ENCODE results near the gene SPAAR.
A peak's percentile ranks its signal among the peaks of the same experiment; 100 is the strongest.
"Not testable (repeated sequence)": the region's sequence is repeated elsewhere in the genome, so short reads cannot be mapped to it uniquely, and the experiment has no call there.

The SPAAR gene

GRCh38 chr9:35904338-35904737 is 5.0 kb upstream of the SPAAR start:
- no peak for DNase-seq (ENCODE audit: low spot score)

DNA sequence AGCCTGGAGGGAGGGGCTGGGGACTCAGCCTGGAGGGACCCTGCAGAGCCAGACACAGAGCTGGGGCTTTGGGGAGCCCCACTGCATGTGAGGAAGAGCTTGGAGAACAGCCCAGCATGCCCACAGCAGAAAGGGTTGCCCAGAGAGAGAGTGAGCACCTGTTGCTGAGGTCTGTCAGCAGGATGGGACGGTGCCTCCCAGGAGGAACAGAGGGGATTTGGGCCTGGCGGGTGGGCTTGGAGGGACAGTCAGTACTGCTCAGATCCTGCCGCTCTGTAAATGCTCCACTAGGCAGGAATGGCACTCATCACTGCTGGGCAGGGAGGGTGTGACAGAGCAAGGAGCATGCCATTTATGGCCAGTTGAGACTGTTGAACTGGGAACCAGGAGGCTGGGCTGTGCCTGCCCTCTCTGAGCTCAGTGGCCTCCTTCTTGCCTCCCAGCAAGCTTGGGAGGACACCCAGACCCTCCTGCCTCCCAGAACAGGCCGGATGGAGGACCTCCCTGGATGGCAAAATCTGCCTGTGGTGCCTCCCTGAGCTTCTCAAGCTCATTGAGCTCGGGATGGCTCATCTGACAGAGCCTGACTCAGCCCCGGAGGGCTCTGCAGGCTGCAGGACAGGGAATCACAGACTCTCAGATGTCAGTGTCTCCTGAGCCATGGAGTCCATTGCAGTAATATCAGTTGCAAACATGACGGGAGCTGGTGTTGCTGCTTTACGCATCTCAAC is 4.1 kb upstream of the SPAAR start:
- no peak for DNase-seq (ENCODE audit: low spot score)

- peak; percentile 93 for DNase-seq (ENCODE audit: low spot score)
Measured at GRCh38 chr9:35905912-35906679, 3.2 kb upstream of the SPAAR start, which contains the start of gene HRCT1. Gene HRCT1, plus strand, starts transcription at chr9:35906202. Its CDS starts 86 bp downstream, at chr9:35906288.

DNA sequence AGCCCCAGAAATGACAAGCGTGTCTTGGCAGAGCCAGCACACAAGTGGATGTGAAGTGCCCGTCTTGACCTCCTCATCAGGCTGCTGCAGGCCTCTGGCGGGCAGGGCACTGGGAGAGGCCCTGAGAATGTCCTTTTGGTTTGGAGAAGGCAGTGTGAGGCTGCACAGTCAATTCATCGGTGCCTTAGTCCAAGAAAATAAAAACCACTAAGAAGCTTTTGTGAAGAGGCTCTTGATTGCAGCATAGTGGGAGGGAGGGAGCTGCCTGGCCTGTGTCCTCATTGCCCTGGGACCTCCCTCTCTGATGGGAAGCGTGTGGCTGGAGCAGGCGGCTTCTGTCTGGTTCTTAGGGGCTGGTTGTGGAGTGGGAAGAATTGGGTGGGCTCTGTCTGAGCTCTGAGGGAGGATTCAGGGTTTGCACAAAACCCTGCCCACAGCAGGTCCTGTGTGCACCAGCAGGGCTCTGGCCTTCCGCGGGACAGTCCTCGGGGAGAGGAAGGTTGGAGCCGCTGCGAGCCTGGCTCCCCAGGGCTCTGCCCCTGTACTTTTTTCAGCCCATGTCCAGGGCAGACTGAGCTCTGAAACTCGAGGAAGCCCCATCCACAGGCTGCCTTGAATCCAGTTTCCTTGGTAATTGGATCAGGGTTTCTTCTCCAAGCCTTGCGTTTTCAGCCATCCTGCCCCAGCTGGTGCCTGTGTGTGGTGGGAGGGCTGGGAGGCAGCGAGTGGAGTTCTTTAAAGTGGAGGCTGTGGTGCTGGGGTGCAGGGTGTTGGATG is 2.2 kb upstream of the SPAAR start:
- DNase-seq (ENCODE audit: low spot score): peak; percentile 9

DNA sequence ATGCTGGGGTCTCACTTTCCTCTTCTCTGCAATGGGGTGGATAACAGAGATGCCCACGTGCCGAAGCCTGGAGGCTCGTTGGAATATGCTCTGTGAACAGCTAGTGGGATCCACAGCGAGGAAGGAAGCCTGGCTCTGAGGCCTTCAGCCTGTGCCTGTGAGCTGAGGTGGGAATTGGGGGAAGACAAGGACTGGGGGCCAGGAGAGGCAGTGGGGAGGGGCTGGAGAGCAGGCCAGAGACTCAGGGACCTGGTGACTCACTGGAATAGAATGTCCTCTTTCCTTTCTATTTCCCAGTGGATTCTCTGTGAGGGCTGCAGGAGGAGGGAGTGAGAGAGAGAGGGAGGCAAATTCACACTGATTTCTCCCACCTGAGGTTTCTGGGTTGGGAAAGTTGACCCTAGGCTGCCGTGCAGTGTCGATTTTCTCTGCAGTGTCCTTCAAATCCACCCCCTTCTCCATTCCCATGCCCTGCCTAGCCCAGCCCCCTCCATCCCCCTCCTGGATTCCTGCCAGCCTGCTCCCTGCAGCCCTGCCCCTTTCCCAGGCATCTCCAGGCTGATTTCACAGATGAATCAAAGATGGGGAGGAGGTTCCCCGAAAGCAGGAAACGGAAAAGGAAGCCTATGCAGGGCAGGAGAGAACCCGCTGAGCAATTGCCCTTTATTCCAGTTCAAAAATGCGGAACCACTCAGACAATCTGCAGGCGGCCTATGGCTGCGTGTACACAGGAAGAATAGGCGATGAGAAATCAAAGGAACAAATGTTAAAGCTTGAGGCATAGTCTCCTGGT is 1.4 kb upstream of the SPAAR start:
- peak; percentile 72 for DNase-seq (ENCODE audit: low spot score)

DNA sequence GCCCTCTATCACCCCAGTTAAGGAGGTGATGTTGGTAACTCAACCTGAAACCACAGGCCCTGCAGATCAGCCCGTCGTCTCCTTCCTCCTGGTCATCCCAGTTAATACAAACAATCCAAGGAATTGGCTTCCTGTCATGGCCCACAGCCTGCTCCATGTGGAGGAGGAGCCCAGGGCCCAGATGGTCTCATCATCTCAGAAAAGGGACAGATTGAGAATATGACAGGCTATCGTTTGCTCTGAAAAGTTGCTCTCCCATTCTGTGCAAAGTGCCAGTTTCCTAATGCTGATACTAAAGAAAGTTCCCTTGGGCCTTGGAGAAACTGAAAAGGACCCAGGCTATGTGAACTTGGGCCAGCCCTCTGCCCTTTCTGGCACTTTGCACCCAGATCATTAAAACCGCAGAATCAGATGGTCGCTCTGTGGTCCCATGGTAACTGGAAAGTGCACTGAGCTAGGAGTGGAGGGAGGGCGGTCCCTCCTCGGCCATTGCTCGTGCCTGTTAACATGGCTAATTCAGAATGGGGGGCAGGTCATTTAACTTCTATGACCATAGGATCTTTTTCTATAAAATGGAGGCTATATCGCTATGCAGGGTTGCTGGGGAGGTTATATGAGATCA is 675 bp upstream of the SPAAR start:
- DNase-seq (ENCODE audit: low spot score): no peak

DNA sequence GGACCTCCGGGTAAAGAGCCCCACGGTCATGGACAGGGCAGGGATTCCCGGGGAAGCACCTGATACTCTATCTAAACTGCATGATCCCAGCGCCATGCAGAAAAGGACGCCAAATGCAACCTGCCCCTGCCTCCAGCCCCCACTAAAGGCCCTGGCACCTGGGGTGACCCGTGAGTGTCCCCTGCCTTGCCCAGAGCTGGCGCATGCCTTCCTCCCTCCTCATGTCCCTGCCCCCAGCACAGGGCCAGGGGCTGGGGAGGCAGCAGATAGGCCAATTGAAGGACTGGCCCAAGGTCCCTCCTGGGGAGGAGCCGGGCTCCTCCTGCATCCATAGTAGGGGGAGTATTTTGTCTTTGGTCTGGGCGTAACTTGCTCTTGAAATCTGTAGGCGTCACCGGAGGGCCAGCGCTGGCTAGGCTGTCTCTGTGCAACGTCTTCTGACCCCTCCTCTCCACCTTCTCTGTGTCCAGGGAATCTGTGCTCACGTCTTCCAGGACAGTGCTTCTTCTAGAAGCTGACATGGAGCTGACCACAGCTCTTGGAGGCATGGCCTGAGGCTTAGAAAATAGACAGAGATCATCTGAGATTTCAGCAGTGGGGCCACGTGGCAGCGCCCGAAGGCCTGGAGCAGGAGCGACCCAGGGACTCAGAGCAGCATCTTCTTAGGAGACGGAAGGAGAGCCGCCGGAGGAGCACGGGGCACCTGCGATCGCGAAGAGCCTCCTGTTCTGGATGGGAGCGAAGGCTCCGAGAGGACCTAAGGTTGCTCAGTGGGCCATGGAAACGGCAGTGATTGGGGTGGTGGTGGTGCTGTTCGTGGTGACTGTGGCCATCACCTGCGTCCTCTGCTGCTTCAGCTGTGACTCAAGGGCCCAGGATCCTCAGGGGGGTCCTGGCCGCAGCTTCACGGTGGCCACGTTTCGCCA is 660 bp downstream of the SPAAR start:
- DNase-seq (ENCODE audit: low spot score): no peak

DNA sequence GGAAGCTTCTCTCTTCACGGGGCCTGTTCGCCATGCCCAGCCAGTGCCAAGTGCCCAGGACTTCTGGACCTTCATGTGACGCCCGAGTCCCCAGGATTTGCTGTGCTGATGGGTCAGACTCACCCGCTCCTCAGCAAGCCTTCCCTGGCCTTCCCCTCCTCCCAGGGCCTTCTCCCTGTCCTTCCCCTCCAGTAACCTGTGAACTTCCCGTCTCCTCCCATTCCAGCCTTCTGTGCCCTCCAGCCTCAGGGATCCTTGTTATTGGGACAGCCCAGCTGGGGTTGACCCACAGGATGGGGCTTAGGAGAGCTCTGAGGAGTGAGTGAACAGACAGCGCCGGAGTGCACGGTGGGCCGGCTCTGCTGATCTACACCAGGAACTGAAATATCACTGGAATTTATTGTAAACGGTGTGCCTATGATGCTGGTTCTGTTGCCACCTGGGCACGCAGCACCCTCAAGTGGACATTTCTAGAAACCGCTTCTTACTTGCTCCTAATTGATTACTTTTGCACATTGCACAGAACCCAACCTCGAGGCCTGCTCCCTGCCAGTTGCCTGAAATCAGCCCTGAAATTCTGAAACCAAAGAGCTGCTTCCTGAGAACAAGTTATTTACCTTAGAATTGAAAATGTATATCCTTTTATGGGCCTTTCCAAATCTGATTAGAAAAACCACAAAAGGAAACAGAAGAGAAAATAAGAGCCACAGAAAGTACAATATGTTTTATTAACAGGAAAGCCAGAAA is 1.5 kb downstream of the SPAAR start:
- peak; percentile 18 for DNase-seq (ENCODE audit: low spot score)

DNA sequence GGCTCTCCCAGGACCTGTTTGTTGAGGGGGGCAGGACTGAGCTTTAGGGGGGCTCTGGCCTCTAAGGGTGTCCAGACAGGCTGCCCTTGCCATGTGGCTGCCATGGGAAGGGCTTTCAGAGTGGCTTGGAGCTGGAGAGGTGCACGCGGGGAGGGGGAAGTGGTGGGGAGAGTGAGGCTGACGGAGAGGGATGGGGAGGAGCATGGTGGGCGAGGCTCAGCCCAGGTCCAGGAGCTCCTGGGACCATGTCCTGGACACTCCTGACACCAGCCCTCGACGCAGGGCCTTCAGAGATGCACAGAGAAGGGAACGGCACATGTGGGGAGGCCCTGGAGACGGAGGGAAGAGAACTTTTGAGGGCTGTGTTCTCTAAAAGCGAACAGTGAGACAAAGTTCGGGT is 2.4 kb downstream of the SPAAR start:
- DNase-seq (ENCODE audit: low spot score): no peak

DNA sequence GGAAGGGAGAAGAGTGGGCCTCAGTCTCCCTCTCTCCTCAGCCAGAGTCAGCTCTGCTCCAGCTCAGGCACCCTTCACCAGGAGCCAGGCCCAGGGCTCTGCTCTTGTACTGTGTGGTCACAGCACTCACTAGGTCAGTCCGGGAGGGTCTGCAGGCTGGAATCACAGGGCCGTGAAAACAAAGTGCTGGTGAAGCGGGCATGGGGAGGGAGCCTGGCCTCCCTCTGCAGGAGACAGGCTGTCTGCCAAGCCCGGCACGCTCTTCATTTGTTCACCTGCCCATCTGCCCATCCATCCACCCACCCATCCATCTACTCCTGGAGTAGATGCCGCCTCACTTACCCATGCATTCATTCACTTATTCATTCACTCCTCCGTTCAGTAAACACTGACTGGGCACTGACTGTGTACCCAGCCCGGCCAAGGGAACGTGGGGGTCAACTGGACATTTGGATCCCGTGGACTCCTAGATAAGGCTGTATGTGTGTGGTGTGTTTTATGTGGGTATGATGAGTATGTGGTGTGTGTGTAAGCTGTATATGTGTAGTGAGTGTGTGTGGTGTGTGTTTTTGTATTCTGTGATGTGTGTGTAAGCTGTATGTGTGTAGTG is 3.6 kb downstream of the SPAAR start:
- no peak for DNase-seq (ENCODE audit: low spot score)

DNA sequence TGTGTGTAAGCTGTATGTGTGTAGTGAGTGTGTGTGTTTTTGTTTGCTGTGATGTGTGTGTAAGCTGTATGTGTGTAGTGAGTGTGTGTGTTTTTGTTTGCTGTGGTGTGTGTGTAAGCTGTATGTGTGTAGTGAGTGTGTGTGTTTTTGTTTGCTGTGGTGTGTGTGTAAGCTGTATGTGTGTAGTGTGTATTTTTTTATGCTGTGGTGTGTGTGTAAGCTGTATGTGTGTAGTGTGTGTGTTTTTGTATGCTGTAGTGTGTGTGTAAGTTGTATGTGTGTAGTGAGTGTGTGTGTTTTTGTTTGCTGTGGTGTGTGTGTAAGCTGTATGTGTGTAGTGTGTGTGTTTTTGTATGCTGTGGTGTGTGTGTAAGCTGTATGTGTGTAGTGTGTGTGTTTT is 4.1 kb downstream of the SPAAR start:
- DNase-seq (ENCODE audit: low spot score): not testable (repeated sequence)

DNA sequence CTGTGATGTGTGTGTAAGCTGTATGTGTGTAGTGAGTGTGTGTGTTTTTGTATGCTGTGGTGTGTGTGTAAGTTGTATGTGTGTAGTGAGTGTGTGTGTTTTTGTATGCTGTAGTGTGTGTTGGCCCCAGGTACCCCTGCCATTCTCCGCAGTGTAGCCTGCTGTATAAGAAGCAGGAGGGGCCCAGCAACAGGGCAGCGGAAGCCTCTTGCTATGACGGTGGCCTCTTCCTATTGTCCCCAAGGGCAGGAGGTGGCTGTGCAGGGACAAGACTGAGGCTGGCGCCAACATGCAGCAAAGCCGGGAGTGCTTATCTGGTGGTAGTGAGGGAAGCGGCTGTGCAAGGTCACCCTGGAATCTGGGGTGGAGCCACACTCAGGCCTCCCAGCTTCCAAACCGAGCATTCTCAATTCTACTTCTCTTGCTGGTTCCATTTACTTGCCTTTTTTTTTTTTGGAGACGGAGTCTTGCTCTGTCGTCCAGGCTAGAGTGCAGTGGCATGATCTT is 5.1 kb downstream of the SPAAR start:
- DNase-seq (ENCODE audit: low spot score): peak; percentile 23

GRCh38 chr9:35915681-35916294 is 6.5 kb downstream of the SPAAR start:
- DNase-seq (ENCODE audit: low spot score): no peak

DNA sequence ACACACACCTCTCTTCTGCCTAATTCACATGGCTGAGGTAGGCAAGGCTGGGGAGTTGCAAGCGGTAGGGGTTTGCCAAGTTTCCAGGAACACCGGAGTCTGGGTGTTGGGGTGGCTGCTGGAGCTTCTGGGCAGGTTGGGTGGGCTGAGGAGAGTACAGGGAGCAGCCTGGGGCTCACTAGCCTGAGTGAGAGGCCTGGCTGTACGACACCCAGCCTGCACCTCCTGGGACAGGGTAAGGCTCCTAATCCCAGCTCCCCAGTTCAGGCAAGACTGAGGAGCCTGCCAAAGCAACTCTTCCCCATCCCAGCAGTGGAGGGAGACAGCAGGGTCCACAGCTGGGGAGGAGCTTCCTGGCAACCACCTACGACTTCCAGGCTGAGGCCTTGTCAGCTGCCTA is 8.0 kb downstream of the SPAAR start:
- no peak for DNase-seq (ENCODE audit: low spot score)

DNA sequence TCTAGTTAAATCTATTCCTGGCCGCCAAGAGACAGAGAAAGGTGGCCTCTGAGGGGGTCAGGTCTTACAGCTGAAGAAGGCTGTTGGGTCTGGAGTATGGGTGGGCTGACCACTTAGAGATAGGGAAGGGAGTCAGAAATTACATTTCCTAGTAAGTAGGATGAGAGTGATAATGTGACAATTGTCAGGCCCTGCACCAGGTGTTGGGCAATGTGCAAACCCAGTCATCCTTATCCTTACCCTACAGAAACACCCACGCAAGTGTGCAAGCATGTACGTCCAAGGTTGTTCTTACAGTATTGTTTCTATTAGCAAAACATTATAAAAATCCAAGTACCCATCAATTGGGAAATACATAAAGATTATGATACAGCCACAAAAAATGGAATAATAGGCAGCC is 9.5 kb downstream of the SPAAR start:
- DNase-seq (ENCODE audit: low spot score): no peak

DNA sequence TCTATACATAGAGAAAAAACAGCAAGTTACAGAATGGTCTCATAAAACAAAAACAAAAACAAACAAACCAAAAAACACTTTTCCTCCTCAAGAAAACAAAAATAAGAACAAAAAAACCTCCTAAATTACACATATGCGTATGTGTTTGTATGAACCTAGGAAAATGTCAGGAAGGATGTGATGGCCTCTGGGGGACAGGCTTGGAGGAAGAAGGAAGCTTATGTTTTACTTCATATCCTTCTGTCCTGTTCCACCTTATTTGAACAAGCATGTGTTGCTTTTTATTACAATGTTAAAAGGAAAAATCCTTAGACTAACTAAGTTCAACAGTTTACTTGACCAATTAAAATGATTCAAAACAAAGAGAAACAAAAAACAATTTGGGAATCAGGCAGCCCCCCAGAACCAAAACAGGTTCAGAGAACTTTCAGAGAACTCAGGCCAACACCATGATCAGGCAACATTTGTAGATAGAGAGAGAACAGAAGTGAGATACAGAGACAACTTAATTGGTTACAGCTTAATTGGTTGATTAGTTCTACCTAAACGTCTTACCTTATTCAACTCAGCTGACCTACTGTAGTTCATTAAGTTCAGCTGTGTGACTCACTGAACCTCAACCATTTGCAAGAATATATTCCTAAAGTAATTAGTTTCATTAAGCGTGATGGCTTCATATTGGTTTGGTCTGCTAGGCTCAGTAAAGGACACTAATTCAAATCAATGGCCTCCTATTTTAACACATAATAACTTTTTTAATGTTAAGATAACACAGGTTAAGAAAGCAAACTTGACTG is 10.1 kb downstream of the SPAAR start:
- DNase-seq (ENCODE audit: low spot score): no peak

GRCh38 chr9:35920051-35920620 is 10.8 kb downstream of the SPAAR start:
- peak; percentile 28 for DNase-seq (ENCODE audit: low spot score)
